Stimulated activated CD4-positive, alpha-beta T cell treated with anti-CD3 and anti-CD28 coated beads, Interleukin-4, amount 100 ng/mL, for 4 hours (primary cell): ENCODE data around the gene SLC6A1.

Experiments used
- DNase-seq, 2 experiments: peaks; one replicate each; pipeline ENCODE4 v3.0.0-alpha.2; 2020

Gene SLC6A1

DNA sequence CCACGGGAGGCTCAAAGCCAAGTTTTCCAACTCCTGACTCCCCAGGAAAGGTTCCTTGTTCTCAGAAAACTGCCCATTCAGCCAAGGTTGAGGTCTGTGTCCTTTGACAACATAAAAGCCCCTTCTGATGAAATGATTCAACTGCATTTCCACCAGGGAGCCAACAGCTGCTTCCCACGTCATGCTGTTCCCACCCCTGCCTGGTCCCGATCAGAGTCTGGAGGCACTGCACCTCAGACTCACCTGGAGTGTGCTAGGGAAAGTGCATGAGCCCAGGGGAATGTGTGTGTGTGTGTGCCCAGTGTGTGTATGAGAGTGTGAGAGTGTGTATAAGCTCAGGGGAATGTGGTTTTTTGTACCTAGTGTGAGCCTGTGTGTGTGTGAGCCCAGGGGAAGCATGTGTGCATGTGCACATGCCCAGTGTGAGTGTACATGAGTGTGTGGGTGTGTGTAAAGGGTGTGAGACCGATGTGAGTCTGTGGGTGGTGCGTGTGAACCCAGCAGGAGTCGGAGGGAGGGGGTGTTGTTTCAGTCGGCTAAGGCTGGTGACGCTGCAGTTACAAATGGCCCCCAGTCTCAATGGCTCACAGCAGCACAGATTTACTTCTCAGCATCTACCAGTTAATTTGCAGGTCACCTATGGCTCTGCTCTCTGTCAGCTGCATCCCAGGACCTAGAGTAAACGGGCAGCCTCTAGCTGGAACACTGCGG, 20.3 kb upstream of the SLC6A1 start:
- DNase-seq: no peak

DNA sequence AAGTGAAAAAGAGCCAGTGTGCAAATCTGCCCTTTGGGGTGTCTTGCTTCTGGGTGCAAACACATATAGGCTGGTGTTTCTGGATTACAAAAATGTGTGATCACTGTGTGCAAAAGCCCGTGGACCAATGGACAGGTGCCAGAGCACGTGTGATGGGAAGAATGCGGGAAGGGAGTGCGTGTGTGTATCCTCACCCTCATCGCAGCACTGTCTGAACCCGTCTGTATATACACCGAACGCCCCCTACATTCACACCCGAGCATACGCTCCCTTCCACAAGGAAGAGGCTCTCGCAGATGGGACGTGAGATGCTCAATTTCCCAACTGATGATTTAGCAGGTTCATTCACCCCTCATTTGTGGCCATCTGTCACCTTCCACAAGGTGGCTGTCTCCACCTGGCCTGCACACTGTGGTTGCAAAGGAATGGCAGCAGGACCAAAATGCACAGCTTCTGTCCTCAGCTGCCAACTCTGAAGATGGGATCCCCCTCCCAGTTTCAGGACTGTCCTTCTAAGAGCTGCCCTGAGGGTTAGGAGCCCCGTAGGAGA, 19.4 kb upstream of the SLC6A1 start:
- no peak for DNase-seq

DNA sequence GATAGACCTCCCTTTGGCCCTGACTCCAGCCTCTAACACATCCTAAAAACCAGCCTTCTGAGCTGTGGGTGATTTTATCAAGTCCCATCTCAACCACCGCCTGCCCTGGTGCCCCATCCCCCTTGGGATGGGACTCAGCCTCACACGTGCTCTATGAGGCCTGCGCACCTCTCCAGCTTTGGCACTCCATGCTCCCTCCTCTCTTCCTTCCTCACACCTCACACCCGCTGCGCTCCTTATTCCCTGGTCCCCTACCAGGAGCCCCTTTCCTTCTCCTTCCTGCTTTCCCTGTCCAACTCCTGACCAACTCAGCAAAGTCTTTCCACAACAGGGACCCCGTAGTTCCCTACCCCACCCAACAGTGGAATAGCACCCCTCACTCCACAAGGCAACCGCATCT, 18.4 kb upstream of the SLC6A1 start:
- DNase-seq: no peak

DNA sequence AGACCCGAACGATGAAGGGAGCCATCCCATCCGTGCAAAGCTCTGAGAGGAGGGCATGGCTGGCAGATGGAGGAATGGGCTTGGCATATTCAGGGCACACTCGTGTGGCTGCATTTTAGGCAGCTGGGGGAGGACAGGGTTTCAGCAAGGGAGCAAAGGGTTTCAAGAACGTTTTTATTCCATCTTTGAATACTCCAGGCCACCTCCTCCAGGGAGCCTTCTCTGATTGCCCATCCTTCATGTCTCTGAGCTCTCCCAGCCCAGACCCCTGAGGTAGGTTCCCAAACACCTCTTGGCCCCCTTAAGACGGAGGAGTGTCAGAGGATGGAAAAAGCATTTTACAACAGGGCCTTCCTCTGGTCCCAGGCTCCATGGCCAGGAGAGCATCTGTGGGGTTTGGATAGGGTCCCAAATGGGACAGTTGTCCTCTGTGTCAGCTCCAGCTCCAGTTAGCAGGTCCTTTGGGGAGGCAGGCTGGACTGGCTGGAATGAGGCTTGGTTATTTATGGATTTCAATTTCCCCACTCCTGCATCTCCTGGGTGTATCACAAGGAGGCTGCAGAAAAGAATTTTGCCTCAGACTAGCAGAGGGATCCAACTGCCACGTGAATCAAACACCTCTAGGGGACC, 17.7 kb upstream of the SLC6A1 start:
- DNase-seq: no peak

DNA sequence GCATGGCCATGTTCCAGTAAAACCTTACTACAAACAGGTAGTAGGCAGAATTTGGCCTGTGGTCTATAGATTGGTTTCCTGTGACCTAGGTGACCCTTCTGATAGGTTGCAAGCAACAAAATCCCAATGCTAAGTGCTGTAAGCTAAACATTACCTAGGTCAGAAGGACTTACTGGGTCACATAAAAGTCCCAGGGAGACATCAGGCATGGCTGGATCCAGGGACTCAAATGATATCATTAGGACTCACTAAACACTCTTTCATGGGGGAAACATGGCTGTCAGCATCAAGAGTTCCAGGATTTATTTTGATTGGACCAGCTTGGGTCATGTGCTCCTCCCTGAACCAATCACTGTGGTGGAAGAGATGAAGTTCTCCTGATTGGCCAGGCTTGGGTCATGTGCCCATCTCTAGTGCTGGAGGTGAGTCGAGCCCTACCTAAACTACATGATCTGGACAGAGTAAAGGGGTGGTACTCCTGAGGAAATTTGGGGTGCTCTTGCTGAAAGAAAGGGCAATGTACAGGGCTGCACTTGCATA, 16.8 kb upstream of the SLC6A1 start:
- DNase-seq: no peak

DNA sequence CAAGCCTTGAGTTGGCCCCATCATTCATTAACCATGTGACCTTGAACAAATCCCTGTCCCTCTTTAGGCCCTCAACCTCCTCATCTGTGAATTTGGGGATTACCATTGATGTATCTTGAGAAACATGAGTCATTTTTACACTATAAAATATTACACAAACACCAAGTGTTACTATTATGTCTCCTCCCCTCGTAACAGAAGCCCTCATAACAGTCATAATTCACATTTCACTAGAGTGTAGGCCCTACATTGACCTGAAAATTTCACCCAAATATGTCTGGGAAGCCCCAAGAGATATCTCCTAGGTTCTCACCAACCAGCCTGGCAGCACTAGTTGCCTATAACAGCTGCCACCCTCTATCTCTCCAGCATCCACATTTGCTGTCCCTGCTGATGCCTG, 15.8 kb upstream of the SLC6A1 start:
- no peak for DNase-seq

DNA sequence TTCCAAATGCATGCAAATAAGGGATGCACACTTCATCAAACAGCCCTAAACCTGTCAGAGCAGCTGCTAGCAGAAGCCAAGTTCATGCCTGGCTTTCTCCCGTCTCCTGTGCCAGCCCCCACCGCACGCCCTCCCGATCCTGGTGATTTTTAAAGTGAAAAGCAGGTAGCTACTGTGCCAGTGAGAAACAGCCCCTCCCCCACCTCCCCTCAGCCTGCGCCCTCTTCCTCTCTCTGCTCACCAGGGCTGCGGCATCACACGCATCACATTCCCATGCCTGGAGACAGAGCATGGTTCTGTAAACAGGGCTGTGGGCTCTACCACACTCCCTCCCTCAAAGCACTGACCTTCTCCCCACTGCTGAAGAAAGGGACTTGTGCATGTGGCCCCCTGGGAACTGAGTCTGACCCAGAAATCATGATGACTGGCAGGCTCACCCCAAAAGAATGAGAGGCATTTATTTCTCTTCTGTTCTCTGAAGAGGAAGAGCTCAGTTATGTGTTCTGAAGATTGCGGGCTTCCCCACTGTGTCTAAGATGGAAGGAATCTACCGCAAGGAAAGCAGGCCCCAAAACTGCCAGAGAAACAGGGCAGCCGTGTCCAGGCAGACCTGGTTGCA, 14.5 kb upstream of the SLC6A1 start:
- no peak for DNase-seq

DNA sequence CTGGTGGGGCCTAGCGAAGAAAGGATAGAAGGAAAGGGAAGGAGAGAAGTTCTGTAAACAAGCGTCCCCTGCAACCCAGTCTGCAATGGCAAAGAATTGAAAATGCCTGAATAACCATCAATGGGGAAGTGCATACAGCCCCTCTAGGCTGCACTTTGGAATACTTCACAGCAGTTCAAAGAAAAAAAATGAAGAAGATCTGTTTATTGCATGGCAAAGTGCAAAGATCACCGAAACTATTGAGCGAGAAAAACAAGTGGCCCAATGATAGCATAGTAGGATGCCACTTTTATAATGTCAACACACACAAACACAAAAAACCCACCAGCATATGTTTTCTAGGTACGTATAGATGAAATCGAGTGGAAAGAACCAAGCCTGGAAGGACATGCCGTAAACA, 13.6 kb upstream of the SLC6A1 start:
- no peak for DNase-seq

DNA sequence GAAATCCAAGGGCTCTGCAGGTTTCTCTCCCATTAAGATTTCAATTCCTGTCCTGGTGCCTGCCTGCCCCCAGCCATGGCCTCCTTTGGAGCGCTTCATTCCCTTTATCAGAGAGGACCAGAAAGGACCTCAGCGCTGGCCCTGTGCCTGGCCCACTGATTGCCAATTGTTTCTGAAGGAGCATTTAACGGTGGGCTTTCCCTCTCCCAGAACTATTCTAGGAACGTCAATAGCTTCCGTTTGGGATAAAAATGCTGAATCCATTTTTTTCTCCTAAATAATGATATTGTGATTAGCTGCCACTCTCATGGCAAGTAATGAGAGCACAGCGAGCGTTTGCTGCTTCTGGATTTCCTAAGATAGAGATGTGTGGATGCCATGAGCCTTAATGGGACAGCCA, 12.2 kb upstream of the SLC6A1 start:
- no peak for DNase-seq

DNA sequence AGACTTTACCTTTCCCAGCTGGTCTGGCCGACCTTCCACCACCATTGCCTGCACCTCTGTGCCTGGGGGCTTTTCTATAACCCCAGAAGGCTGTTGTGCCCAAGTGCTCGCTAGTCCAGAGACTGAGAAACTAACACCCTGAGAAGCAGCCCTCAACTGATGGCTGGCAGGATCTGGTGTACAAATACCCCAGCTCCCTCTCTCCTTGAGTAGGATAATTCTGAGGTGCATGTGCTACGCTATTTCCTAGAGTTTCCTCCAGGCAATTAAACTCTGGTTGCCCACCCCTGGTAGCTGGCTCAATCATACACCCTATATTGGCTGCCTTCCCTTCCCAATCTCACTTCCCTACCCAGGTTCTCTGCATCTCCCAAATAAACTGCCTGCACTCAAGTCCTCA, 11.5 kb upstream of the SLC6A1 start:
- DNase-seq: no peak

DNA sequence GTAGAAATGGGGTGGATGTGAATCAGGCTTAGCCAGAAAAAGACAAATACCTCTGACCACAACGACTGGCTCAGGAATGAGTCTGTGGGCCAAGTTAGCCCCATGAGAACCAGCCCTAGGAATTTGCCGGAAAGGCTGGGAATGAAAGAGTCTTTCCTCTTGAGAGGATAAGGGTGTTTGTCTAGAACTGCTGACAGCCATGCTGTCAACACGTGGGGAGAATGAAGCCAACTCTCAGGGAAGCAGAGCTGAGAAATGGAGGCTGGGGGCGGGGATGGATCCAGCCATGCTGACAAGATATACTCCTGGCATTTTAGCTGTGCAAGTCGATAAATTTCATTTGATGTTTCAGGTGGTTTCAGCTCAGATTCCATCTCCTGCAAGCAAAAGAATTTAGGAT, 10.6 kb upstream of the SLC6A1 start:
- no peak for DNase-seq

DNA sequence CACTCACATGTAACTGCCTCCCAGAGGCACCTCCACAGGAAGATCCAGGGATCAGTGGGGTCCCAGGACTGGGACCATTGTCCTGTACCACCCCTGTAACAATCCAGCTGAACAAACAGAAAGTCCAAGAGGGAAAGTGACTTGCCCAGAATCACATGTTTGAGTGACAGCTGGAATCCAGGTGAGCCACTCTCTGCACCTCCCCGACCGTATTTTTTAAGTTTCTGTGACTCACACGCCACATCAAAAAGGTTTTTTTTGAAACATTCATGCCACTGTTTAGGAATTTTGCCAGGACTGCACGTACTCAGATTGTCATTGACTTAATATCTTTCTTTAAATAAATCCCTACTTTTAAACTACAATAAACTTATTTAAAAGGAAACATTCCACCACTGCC, 9.8 kb upstream of the SLC6A1 start:
- no peak for DNase-seq

DNA sequence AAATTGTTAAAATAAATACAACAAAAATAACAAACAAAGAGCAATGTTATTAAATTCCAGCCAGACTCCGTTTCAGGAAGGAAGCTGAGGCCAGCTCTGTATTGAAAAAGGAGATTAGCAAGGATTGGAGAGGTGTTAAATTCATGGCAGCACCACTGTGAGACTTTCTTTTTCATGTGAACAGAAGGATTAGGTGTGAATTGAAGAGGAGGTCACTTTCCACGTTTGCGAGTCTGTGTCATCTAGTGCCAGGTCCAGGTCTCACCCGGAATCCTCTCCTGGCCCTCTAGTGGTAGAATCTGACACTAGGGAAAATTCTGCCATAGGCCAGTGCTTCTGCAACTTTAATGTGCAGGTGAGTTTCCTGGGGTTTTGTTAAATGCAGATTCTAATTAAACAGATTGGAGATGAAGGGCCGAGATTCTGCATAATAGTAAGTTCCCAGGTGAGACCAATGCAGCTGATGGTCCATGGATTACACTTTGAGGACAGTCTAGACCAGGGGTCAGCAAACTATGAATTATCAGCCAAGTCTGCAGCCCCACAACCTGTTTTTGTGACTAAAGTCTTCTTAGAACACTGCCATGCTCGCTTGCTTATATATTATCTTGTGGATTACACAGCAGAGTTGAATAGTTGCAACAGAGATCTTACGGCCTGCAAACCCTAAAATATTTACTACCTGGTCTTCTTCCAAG, 9.2 kb upstream of the SLC6A1 start:
- DNase-seq: no peak

DNA sequence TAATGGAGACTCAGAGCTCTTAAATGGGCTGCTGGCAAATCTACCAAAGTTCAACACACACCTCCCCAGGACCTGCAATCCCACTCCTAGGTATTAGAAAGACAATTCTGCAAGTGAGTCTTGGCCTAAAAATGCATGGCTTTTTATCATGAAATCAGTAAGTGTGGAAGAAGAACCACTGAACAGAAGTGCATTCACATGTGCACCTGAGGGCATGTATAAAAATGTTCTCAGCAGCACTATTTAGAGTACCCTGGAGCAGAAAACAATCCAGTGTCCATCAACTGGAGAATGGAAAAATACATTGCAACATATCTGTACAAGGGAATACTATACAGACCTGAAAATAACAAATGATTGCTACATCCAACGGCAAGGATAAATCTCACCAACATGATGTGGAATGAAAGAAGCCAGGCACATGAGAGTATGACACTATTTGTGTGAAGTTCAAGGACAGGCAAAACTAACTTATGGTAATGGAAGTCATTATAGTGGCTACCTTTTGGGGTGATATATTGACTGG, 8.1 kb upstream of the SLC6A1 start:
- DNase-seq: no peak

DNA sequence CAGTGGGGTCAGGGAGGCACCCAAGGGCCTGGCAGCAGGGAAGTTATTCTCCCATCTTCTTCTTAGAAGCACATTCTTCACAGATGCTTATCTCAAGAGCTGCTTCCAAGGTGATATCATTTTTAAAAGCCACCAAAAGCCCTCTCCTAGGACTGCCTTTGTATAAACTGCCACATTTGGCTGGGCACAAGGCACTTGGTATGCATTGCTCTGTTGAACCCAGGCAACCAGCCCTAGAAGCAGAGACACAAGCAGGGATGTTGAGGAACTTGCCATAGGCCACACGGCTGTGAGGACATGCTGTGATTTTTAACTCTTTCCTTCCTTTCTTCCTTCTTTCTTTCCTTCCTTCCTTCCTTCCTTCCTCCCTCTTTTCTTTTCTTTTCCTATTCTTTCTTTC, 7.4 kb upstream of the SLC6A1 start:
- no peak for DNase-seq

DNA sequence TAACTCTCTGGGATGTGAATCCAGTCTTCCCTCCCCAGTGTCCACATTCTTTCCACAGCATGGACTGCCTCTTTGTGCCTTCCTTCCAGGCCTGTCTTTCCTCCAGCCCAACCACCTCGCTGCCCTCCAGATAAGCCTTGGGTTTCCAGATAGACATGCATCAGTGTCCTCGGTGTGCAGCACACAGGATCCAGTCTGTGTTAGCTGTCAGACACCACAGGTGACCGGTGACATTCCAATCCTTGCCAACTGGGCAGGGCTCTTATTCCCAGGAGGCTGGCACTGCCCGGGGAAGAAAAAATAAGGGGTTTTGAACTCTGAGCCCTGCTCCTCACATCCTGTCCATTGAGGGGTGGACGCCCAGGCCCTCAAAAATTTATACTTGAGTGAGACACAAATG, 6.0 kb upstream of the SLC6A1 start:
- no peak for DNase-seq

DNA sequence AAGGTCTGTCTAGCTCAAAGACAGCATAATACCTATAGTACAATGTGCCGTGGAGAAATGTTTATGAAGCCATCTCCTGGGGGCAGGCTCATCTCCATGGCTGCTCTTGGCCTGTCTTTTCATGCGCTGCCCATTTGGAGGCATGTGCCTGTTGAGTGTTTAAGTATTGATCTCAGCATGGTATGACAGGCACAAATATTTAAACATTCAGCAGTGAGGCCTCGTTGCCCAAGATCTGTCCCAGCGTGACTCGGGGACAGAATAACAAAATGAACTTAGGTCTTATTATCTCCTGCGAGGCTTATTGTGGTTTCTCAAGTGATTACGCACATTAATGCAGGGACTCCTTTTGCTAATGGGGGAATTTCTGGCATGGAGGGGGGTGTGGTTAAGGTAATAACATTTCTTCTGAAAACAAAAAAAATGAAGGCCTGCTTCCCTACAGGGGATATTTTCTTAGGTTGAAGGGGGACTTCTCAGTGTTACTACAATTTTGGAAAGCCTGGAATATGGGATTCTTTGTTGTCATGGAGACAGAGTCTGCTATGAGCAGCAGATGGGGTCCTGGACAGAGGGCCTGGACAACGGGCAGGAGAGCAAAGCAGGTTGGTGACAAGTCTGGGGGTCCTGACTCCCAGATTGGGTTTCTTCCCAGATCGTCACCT, 4.4 kb upstream of the SLC6A1 start:
- DNase-seq: no peak

DNA sequence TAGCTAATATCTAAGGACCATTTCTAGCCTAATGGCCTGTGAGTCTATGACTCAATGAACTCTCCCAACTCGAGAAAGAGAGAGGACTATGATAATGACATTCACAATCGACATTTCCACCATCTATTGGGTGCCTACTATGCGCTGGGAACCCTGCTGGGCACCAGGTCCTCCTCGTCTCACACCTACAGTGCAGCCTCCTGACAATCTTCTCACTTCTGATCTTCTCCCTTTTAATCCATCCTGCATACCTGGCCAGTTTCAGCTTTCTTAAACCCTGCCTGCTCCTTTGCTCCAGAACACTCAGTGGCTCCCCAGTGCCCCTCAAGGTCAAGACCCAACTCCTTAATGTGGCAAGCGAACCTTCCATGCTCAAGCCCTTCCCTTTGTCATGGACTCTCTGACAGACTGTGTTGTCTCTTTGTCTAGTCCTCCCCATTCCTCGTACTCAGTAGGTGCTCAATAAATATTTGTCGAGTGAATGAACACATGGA, 3.5 kb upstream of the SLC6A1 start:
- no peak for DNase-seq

DNA sequence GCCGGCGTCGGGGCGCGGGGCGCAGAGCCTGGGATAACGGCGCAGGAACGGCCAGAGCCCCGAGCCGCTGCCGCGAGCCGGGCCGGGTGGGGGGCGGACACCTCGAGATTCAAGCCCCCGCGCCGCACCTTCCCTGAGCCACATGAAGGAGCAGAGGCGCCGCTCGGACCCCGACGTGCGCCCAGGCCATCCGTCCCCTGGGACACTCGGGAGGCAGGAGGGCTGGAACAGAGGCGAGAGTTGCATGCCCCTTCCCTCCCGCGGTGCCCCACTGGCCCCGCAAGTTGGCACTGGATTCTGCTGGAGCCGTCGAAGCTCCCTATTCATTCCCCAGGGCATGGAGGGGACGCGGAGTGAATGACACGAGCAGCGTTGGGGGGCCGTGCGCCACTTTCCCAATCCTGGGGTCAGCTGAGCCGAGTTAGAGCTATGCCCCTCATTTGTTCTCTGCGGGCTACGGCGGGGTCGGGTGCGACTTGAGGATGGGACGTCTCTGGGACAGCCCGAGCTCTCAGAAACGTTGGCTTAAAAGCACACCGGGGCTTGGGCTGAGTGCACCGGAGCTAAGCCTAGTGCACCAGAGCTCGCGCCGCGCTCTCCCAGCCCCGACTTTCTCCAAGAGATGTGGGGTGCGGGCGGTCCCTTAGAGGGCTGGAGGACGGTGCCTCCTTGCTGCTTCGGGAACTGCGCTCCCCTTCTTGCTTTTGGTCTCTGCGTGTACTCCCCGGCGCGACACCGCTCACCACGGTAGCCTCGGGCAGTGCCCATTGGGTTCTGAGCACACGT, 588 bp downstream of the SLC6A1 start:
- no peak for DNase-seq

DNA sequence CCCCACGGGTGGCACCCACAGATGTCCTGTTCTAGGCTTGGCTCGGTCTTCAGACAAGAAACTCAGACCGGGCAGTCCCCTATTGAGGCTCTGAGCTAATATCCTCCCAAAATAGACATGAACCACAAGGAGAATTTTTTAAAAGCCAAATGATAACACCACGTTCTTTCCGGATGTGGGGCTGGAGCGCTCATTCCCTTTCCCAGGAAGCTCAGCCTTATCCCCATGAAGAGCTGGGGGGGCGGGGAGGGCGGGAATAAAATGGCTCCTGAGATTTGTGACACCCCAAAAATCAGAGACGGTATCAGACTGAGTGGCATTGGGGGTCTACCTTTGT, 1.1 kb downstream of the SLC6A1 start:
- DNase-seq: no peak

DNA sequence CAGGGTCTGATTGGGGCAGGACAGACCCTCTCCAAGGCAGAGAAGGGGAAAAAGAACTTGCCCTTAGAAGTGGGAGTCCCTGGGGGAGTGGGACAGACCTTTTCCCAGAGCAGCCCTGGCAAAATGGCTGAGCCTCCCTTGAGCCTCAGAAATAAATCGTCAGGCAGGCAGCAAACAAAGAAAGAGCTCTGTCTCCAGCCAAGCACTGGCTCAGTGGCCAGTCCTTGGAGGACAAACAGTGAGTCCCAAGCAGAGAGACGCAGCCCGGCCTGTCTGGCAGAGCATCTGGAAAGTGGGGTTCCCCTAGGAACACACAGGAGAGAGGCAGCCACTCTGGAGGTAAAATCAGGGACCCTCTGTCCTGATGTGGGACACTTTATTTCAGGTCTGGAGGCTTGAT, 1.8 kb downstream of the SLC6A1 start:
- no peak for DNase-seq

DNA sequence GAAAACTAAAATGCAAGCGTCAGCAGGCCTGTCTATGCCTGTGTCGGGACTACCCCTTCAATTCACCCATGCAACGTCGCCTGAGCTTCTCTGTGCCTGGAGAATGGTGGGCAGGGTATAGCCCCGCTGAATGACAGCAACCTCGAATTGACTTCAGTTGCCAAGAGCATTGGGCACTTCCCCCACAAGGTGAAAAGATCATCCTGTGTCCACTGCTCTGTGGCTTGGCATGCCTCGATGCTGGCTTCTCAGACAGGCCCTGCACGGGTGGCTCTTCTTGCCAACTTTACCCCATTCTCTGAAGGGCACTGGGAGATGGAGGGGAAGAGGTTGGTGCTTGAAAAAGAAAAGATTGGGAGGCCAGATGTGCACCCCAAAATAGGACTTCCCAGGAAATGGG, 3.3 kb downstream of the SLC6A1 start:
- no peak for DNase-seq
